Cardiac muscle cell (in vitro differentiated cells and primary cell): ENCODE measurements around the gene FRY. TPM values are rescaled to one million over a fixed set of nuclear protein-coding genes. Genes with fewer than 3 reads are reported as not detected.

Source experiments
- DNase-seq, 2 donors: peaks; one replicate each; pipeline versions ENCODE4 v3.0.0 to v3.0.0-alpha.2; 2010 to 2017; ENCODE audit warnings: low read depth in 1 of 2, low spot score in 1 of 2
- H3K27ac ChIP-seq: fragments of 200-600 bp; sonication (generic); 2 replicates; pipeline ENCODE4 v1.5.1; 2016
- H3K27me3 ChIP-seq: fragments of 200-600 bp; sonication (generic); 2 replicates; pipeline ENCODE4 v1.6.0; 2016; ENCODE audit warnings: control low read depth
- H3K36me3 ChIP-seq: fragments of 200-600 bp; sonication (generic); 2 replicates; pipeline ENCODE4 v1.5.1; 2016; ENCODE audit warnings: control low read depth
- H3K4me1 ChIP-seq: fragments of 200-600 bp; sonication (generic); 2 replicates; pipeline ENCODE4 v1.8.1; 2017; ENCODE audit warnings: low read depth, mild to moderate bottlenecking, mixed run types
- H3K4me3 ChIP-seq: fragments of 200-600 bp; sonication (generic); 2 replicates; pipeline ENCODE4 v1.5.1; 2016; ENCODE audit warnings: mild to moderate bottlenecking
- H3K9me3 ChIP-seq: fragments of 200-600 bp; sonication (generic); 2 replicates; pipeline ENCODE4 v1.5.1; 2017; ENCODE audit warnings: low read depth, mild to moderate bottlenecking, control low read depth
- polyA plus RNA-seq: library from polyadenylated mRNA; unstranded; fragments of >200 nt; fragmentation: Nextera tagmentation; extraction: Ambion mirVana; gene quantifications from 2 replicates; pipeline ENCODE4 v1.2.1, GENCODE V29; 2016
- total RNA-seq: library from RNA; depleted of rRNA; stranded (reverse); fragments of >200 nt; gene quantifications from 2 replicates; pipeline ENCODE4 v1.2.3, GENCODE V29; 2016
- TF ChIP-seq, protein P1 (sequence below): IDR thresholded peaks from 2 replicates; pipeline ENCODE4 v1.5.1; 2012; ENCODE audit warnings: low read depth, mild to moderate bottlenecking, low read length

The FRY gene
- total and polyA plus RNA-seq, 2 experiments from 2014 or later: 2.4 to 13.2 TPM

DNA sequence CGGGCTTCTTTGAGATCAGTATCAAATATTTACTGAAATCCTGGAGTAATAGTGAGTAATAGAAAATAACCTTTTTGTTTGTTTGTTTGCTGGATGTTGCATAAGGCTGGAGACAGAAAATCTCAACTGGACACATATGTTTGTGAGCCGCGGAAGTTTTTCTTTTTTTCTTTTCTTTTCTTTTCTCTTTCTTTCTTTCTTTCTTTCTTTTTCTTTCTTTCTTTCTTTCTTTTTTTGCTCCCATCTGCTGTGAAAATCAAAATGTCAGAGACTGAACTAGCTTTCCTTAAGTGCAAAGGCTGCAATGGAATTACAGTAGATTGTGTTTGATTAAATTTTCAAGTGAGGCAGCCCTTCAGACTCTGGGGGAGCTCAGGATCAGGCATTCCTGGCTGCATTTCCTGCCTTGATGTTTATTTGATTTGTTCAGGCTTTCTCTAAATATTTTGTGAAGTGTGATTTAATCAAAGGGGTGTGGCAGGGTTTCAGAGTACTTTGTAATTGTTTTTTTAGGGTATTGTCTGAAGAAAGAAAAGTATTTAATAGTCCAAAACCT is 319 bp downstream of the FRY start:
- Histone ChIP-seq H3K9me3 (no peaks in the 10 kb centered on the region), H3K27ac (no peak overlapping the region), H3K27me3 (peaks cover 26% of the 10 kb centered on the region), H3K4me1 (peaks cover 12% of the 10 kb centered on the region), H3K4me3 (peak overlapping the region; percentile 55), H3K36me3 (no peaks in the 10 kb centered on the region)
- no peak for DNase-seq
- TF ChIP-seq, protein P1, sequence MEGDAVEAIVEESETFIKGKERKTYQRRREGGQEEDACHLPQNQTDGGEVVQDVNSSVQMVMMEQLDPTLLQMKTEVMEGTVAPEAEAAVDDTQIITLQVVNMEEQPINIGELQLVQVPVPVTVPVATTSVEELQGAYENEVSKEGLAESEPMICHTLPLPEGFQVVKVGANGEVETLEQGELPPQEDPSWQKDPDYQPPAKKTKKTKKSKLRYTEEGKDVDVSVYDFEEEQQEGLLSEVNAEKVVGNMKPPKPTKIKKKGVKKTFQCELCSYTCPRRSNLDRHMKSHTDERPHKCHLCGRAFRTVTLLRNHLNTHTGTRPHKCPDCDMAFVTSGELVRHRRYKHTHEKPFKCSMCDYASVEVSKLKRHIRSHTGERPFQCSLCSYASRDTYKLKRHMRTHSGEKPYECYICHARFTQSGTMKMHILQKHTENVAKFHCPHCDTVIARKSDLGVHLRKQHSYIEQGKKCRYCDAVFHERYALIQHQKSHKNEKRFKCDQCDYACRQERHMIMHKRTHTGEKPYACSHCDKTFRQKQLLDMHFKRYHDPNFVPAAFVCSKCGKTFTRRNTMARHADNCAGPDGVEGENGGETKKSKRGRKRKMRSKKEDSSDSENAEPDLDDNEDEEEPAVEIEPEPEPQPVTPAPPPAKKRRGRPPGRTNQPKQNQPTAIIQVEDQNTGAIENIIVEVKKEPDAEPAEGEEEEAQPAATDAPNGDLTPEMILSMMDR: no peak

DNA sequence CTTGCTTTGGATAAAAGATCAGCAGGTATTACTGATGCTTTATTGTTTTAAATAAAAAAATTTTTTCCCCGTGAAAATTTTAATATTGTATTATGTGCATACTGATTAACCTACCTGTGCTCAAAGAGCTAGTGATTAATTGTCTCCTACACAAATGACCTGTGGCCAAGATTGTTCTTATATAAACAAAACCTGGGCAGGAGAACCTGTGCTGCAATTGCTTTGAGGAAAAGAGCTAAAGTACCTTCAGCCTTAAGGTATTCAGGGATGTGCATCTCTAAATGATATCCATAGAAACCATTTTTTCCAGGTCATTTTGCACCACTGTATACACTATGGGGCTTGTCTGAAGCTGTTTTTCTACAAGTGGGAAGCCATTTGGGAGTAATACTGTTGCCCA is 1.2 kb downstream of the FRY start:
- H3K4me1 ChIP-seq: peaks cover 12% of the 10 kb centered on the region
- TF ChIP-seq, protein P1: no peak
- no peak overlapping the region for H3K4me3 ChIP-seq
- H3K27me3 ChIP-seq: peaks cover 26% of the 10 kb centered on the region
- no peak overlapping the region for H3K27ac ChIP-seq
- H3K9me3 ChIP-seq: no peaks in the 10 kb centered on the region
- no peak for DNase-seq
- no peaks in the 10 kb centered on the region for H3K36me3 ChIP-seq

DNA sequence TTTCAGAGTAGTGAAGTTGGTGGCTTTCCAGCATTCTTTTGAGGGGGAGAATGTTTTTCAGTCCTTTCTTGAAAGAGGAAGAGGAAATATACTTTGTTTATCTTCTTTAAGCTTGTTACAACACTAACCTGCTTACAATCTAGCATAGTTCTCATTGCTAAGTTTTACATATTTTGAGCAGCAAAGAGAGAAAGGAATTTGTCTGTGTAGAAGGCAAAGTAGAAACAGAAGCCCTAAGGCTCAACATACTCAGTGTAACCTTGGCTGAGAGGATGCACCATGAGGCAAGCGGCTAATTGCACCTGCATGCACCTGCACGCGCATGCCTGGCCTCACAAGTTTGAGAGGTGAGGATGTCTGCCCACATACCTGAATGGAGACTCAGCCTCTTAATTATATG is 2.2 kb downstream of the FRY start:
- TF ChIP-seq, protein P1: no peak
- Histone ChIP-seq H3K4me1 (peaks cover 12% of the 10 kb centered on the region), H3K27me3 (peaks cover 26% of the 10 kb centered on the region), H3K4me3 (no peak overlapping the region), H3K9me3 (no peaks in the 10 kb centered on the region), H3K36me3 (no peaks in the 10 kb centered on the region), H3K27ac (no peak overlapping the region)
- no peak for DNase-seq

DNA sequence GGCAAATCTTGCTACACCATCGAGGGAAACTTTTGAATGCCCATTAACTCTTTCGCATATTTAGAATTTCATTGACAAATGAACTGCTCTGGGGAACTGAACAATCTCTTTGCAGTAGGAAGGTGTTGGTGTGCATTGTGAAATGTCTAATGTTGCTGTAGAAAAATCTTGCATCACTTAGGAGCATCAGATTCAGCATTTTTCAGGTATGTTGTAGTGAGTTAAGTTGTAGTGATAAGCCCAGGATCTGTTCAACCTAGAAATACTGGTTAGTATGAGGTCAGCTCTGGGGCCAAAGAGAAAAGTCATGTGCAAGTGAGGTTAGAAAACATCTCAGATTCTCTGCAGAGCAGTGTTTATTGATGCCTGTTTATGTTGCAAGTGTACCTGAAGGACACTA is 4.1 kb downstream of the FRY start:
- TF ChIP-seq, protein P1: no peak
- H3K4me3 ChIP-seq: no peak overlapping the region
- H3K4me1 ChIP-seq: peaks cover 12% of the 10 kb centered on the region
- H3K27ac ChIP-seq: peak overlapping the region; percentile 27
- H3K9me3 ChIP-seq: no peaks in the 10 kb centered on the region
- no peak for DNase-seq
- no peaks in the 10 kb centered on the region for H3K36me3 ChIP-seq
- peaks cover 20% of the 10 kb centered on the region for H3K27me3 ChIP-seq

DNA sequence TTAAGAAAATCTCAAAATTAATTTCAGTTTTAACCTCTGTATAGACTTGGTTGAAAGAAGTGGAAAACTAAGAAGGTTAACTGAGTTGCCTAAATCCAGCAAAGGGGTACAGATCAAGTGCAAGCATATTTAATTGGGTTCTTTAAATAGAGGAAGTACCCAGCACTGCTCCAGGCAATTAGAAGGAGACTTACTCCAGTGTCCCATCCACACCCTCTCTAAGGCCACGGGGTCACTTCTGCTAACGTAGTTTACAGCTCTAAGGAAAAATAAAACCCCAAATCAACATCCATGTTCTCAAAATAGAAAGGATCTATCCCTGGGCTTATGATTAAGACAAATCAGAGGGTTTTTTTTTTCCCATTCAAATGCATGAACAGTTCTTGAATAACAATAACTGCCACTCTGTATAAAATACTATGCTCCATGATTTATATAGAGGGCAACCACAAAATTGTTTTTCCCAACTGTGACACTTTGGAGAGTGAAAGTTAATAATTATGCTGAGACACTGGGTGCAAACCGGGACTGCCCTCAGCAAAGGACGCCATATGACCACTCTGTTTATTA is 4.6 kb downstream of the FRY start:
- peaks cover 12% of the 10 kb centered on the region for H3K4me1 ChIP-seq
- DNase-seq: no peak
- no peaks in the 10 kb centered on the region for H3K9me3 ChIP-seq
- TF ChIP-seq, protein P1: no peak
- no peaks in the 10 kb centered on the region for H3K36me3 ChIP-seq
- peak overlapping the region; percentile 27 for H3K27ac ChIP-seq
- peaks cover 20% of the 10 kb centered on the region for H3K27me3 ChIP-seq
- no peak overlapping the region for H3K4me3 ChIP-seq
